ENCODE results near the gene MAP3K8. TPM values are rescaled to one million over a fixed set of nuclear protein-coding genes. Genes with fewer than 3 reads are reported as not detected.

The MAP3K8 gene
- total and polyA plus RNA-seq, 9 of the 15 experiments (the other 6 are each of a cell fraction or from before 2014, with no cell fraction given): 6.9 to 23.6 (median 13.6) TPM

GRCh38 chr10:30422151-30422695 is 11.8 kb upstream of the MAP3K8 start:
- FAIRE-seq (no peak), ATAC-seq (no peak), DNase-seq (ENCODE audit: extremely low read depth in 1 of 4, low spot score in 3 of 4) (no peak)
- H3K4me3 ChIP-seq: no peak overlapping the region
- no peaks in the 10 kb centered on the region for H4K20me1 ChIP-seq (replicated peaks; ENCODE audit: control insufficient read depth, insufficient read depth, low read length)
- H3K9ac ChIP-seq (ENCODE audit: insufficient read depth in 1 of 2, low read depth in 2 of 2, low read length in 2 of 2): no peak overlapping the region
- no TSS peak for BruUV-seq (replicated peaks)
- no peaks in the 10 kb centered on the region for H3K9me3 ChIP-seq (replicated peaks; ENCODE audit: control insufficient read depth, insufficient read depth, low read depth, low read length)
- intact Hi-C loops (cut with micrococcal nuclease) (no loop called here), in situ Hi-C loops (cut with MboI) (no loop called here)
- H3K27me3 ChIP-seq (ENCODE audit: control insufficient read depth in 2 of 2, insufficient read depth in 2 of 2, low read length in 2 of 2): no peaks in the 10 kb centered on the region
- no peak for TF ChIP-seq CSDE1 (IDR thresholded peaks at IDR 0.05)
- TF ChIP-seq NEUROD1 (IDR thresholded peaks at IDR 0.05; ENCODE audit: borderline replicate concordance, low read depth, low read length, partially characterized antibody): no peak
- no peak for TF ChIP-seq PHF20 (IDR thresholded peaks at IDR 0.05; ENCODE audit: partially characterized antibody)
- TF ChIP-seq KLF16 (IDR thresholded peaks at IDR 0.05): no peak
- TF ChIP-seq XRCC5 (IDR thresholded peaks at IDR 0.05; ENCODE audit: low read depth, low read length): no peak
- TF ChIP-seq HMBOX1 (IDR thresholded peaks at IDR 0.05): no peak
- TF ChIP-seq MCM2 (IDR thresholded peaks at IDR 0.05; ENCODE audit: low read depth): no peak
- no peak for TF ChIP-seq SMAD2 (IDR thresholded peaks at IDR 0.05; ENCODE audit: low read depth, low read length)
- no peak for TF ChIP-seq ETV5 (CRISPR knock-in tag; IDR thresholded peaks at IDR 0.05; ENCODE audit: low read depth)
- no peak for TF ChIP-seq MYC (IDR thresholded peaks at IDR 0.05; ENCODE audit: low read depth, low read length)
- TF ChIP-seq MYC (CRISPR knock-in tag; IDR thresholded peaks at IDR 0.05; ENCODE audit: borderline replicate concordance, low read depth): no peak
- no peak for TF ChIP-seq DDX20 (tag; IDR thresholded peaks at IDR 0.05; ENCODE audit: low read depth)
- TF ChIP-seq SRSF9 (IDR thresholded peaks at IDR 0.05; ENCODE audit: borderline replicate concordance, low read depth, low read length): no peak
- peak overlapping the region; percentile 89 for H2AFZ ChIP-seq (ENCODE audit: low read depth, low read length)
- H3K4me1 ChIP-seq (replicated peaks in 1 of 2; ENCODE audit: control insufficient read depth in 2 of 2, insufficient read depth in 2 of 2, low read length in 2 of 2): peaks cover 8 to 38% of the 10 kb centered on the region in 2 experiments
- CTCF ChIA-PET (ENCODE audit: low intra/inter-chr PET ratio): no interaction called here
- WGBS (ENCODE audit: insufficient coverage, low coverage, missing lambda C conversion rate): 77% methylated on average over 7 of the region's 7 CpGs
- no peaks in the 10 kb centered on the region for H3K36me3 ChIP-seq (ENCODE audit: control insufficient read depth, insufficient read depth, low read length)
- no peaks in the 10 kb centered on the region for H3K9me1 ChIP-seq (ENCODE audit: control insufficient read depth, insufficient read depth, low read length)
- H3K27ac ChIP-seq (ENCODE audit: extremely low read depth, low read depth, low read length): no peak overlapping the region
- no peaks in the 10 kb centered on the region for H3K79me2 ChIP-seq (ENCODE audit: control insufficient read depth, insufficient read depth, low read length)
- POLR2A ChIA-PET: interaction anchor here (0.9 to 4.4 kb wide), 4 partner anchors 9 to 130 kb away, joined by 4 to 19 read pairs (median 8); partner anchors contain the start of gene MAP3K8
- H3K4me2 ChIP-seq (ENCODE audit: insufficient read depth, low read length): no peak overlapping the region
